ENCODE measurements around the gene TPR. TPM values are rescaled to one million over a fixed set of nuclear protein-coding genes. Genes with fewer than 3 reads are reported as not detected.
A peak's percentile ranks its signal among the peaks of the same experiment; 100 is the strongest.

The TPR gene
- total RNA-seq, 2 donors from 2014 or later = 44.6 to 54.3 TPM

DNA sequence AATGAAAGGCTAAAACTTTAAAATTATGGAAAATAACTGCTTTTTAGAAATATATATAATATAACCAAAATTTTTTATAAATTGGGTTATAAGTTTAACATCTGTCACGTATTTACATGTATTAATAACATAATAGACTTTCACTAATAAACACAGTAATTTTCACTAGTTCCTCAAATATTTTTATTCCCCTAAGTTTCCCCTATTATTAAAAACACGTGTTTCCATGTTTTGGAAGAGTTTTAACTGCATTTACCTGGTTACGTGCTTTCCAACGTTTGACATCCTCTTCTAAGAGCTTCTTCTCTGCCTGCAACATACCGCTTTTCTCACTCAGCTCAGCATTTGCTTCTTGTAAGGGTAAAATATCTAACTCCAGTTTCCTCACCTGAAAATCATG is 34.3 kb downstream of the TPR start:
- DNase-seq (no peak), ATAC-seq (no peak)
- intact Hi-C loops (cut with DNase I) = no loop called here

DNA sequence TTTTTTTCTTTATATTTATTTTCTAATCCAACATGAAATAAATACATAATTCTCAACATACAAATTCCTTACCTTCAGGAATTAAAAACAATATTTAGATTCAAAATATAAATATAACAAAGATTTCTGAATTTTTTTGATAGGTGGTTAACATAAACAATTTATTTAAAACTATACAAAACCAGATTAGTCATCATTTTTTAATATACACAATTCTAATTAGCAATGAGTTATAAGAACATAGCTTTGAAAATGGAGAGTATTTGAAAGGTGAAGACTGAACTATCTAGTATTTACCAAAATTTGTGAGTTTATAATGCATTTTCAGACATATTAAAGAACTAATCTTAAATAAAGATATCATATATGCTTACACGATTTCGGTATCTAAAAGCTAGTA is 37.5 kb downstream of the TPR start:
- DNase-seq (no peak), ATAC-seq (no peak)
- intact Hi-C loops (cut with DNase I) = no loop called here

DNA sequence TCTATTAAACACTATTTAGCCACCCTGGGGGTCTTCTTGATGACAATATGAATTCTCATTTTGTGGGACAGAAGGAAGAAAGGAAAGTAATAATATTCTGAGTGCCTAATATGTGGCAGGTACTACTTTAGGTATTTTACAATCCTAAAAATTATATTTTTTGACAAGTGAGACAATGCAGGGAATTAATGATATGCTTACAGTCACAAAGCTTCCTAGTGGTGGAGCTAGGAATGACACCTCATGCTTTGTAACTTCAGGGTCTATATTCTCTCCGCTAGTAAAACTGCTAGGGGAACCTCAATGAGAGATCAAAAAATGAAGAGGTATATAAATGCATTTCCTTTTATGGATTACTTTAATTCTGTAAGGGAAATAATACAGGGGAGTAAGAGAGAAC is 44.3 kb downstream of the TPR start:
- DNase-seq (no peak), ATAC-seq (no peak)
- intact Hi-C loops (cut with DNase I) = no loop called here

DNA sequence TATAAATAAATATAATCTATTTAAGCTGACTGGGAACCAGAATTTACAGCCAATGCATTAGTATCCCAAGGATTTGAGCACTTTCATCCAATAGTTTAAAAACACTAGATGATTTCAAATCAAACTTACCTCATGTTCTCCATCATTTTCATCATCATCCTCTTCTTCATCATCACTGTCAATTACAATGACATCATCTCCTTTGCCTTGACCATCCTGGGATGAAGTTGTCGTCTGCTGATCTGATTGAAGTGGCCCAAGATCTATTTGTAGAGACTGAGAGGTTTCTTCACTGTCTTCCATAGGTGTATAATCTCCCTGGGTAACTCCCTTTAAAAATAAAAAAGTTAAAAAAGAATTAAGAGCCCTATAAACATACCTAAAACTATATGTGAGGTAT is 47.7 kb downstream of the TPR start:
- intact Hi-C loops (cut with DNase I) = no loop called here
- ATAC-seq (no peak), DNase-seq (no peak)

DNA sequence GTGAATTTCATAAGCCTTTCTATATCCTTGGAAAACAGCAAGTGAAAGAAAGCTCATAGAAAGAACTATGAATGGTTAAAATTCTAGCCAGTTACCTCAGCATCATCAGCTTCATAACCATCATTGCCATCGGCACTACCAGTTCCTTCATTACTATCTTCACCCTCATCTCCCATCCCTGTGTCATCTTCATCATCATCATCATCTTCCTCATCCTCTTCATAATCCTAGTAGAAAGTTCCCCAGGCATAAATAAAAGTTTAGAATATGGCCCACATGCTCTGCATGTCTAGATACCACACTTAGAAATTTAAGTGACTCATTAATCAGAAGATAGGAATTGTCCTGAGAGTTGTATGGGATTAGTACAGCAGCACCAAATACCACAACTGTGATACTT is 49.0 kb downstream of the TPR start:
- intact Hi-C loops (cut with DNase I) = no loop called here
- no peak for DNase-seq

DNA sequence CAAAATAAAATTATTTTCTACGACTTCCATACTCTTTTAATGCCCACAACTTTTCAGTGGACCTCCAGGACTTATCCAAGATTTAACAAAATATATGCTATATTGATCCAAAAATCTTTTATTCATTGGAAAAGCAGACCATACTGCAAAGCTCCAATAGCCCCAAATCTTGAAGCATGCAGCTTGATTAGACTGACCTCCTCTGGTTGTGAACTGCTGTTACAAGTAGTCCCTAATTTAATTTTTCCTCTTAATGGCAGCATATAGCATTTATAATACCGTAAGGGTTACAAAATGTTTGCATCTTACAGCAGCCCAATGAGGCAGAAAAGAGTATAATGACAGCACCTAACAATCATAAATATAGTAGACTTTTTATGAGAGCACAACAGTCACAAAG is 49.8 kb downstream of the TPR start:
- DNase-seq = no peak
- intact Hi-C loops (cut with DNase I) = no loop called here
- ATAC-seq = no peak

More for the DNA sequence above, 49.0 kb downstream of the TPR start:
- no peak for ATAC-seq

DNA sequence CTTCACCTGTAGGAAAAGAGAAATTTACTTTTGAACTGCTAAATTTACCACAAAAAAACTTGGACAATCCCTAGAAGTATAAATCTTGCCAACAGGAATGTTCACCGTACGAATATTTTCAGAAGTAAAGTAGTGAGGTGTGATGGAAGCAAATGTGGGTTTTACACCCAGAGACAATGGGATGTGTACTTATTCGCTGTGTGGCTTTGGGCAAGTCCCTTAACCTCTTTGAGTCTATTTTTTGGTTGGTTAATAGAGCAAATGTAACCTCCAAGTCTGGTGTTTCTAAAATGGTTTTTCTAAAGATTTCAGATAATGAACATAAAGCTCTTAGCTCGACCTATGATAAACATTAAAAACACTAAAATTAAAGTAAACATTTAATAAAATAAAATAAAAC is 51.2 kb downstream of the TPR start:
- DNase-seq = no peak
- ATAC-seq = no peak
- intact Hi-C loops (cut with DNase I) = loop anchor here in 1 of 2 donors (5.0 kb wide), 1 partner anchor 38 kb away; no protein-coding TSS in a partner anchor

DNA sequence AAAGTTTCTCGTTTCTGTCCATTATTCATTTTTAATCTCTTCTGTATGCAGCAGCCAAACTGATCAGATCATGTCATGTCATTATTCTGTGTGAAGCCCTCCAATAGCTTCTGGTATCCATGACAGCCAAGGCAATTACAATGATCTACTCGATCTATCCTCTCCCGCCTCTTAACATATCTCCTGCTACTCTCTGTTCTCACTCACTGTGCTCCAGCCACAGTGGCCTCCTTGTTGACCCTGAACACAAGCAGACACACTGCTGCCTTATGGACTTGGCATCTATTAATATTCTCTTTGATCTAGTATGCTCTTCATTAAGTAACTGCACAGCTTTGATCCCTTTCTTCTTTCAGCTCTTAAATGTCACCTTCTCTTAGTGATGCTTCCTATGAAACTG is 59.5 kb downstream of the TPR start:
- intact Hi-C loops (cut with DNase I) = no loop called here
- peak; percentile 44 to 55 for ATAC-seq

DNA sequence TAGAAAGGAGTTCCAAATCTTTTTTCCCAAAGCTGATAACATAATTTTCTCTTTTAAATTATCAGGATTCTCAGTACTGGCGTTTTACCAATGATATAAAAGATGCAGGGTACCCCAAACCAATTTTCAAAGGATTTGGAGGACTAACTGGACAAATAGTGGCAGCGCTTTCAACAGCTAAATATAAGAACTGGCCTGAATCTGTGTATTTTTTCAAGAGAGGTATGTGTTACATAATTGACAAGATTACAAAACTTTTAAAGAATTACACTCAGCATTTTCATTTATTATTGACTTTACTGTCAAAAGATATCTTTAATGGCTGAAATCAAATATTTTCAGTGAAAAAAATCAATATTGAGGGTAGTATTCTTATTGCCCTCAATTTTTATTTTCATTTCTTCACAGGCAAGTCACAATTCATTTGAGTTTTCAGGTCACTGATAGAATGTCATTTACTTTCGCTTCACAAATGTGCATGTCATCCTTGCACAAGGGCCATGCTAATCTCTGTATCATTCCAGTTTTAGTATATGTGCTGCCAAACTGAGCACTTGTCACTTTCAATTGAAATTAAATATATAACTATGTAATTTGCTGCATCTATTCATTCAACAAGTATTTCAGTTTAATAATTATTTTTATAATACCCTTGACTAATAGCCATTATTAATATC is 63.5 kb downstream of the TPR start:
- ATAC-seq (no peak), DNase-seq (no peak)
- intact Hi-C loops (cut with DNase I) = no loop called here

More for the DNA sequence above, 59.5 kb downstream of the TPR start:
- DNase-seq = no peak

DNA sequence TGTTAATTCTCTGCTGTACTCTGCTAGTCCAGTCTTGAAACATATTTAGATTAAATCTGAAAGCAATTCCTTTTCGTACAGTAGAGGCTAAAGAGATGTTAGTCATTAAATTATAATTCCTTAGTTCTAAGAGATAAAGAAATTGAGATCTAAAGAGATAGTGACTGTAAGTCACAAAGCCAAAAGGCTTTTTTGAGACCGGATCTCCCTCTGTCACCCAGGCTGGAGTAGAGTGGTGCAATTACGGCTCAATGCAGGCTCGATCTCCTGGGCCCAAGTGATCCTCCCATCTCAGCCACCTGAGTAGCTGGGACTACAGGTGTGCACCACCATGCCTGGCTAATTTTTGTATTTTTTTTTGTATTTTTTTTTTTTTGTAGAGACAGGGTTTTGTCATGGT is 64.7 kb downstream of the TPR start:
- ATAC-seq (no peak), DNase-seq (no peak)
- intact Hi-C loops (cut with DNase I) = no loop called here

DNA sequence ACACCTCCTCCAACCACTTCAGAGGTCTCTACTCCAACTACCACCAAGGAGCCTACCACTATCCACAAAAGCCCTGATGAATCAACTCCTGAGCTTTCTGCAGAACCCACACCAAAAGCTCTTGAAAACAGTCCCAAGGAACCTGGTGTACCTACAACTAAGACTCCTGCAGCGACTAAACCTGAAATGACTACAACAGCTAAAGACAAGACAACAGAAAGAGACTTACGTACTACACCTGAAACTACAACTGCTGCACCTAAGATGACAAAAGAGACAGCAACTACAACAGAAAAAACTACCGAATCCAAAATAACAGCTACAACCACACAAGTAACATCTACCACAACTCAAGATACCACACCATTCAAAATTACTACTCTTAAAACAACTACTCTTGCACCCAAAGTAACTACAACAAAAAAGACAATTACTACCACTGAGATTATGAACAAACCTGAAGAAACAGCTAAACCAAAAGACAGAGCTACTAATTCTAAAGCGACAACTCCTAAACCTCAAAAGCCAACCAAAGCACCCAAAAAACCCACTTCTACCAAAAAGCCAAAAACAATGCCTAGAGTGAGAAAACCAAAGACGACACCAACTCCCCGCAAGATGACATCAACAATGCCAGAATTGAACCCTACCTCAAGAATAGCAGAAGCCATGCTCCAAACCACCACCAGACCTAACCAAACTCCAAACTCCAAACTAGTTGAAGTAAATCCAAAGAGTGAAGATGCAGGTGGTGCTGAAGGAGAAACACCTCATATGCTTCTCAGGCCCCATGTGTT is 66.6 kb downstream of the TPR start:
- no peak for ATAC-seq
- no peak for DNase-seq
- intact Hi-C loops (cut with DNase I) = no loop called here

DNA sequence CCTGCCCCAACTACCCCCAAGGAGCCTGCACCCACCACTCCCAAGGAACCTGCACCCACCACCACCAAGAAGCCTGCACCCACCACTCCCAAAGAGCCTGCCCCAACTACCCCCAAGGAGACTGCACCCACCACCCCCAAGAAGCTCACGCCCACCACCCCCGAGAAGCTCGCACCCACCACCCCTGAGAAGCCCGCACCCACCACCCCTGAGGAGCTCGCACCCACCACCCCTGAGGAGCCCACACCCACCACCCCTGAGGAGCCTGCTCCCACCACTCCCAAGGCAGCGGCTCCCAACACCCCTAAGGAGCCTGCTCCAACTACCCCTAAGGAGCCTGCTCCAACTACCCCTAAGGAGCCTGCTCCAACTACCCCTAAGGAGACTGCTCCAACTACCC is 67.6 kb downstream of the TPR start:
- no peak for DNase-seq

DNA sequence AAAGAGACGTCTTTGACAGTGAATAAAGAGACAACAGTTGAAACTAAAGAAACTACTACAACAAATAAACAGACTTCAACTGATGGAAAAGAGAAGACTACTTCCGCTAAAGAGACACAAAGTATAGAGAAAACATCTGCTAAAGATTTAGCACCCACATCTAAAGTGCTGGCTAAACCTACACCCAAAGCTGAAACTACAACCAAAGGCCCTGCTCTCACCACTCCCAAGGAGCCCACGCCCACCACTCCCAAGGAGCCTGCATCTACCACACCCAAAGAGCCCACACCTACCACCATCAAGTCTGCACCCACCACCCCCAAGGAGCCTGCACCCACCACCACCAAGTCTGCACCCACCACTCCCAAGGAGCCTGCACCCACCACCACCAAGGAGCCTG is 68.5 kb downstream of the TPR start:
- peak in 1 of 2 donors; percentile 22 for ATAC-seq
- DNase-seq = no peak
- intact Hi-C loops (cut with DNase I) = no loop called here

More for the DNA sequence above, 67.6 kb downstream of the TPR start:
- intact Hi-C loops (cut with DNase I) = no loop called here
- ATAC-seq = peak in 1 of 2 donors; percentile 13

DNA sequence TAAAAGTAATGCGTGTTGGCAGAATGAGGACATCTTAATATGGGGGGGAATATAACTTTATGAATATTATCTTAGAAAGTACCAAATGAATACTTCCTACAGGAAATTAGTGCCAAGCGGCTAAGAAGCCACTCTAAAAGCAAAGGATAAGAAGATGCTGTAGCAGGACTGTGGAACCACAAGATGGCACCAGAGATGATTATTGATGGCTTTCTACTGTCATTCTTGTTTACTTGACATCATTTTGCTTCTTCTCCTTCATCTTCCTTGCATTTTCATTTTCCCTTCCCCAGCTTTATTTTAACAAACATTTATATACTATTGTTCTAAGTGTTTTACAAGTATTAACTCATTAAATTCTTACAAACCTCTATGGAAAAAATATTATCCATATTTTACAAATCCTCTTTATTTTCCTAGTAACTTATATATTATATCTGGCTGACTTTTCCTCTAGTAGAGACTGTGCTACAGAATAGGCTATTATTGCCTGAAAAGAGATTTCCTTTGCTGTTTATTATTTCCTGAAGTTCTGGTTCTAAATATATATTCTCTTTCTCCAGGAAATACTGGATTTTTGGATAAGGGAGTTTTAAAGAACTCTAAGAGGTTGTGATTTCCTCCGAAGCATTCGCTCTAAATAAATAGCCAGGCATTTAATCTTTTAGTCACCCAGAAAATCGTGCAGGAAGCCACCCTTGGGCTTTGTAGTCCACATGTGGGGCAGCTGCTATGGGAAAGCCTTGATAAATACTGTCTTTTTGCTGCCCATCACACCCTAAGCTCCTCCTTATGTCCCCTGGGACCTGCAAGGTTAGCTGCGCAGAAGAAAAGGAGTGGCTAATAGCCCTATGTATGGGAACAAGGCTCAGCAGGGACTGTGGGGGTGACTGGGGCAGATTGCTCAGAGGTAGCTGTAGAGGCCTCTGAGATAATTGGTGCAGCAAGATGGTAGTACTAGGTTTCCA is 69.8 kb downstream of the TPR start:
- DNase-seq (no peak), ATAC-seq (peak in 1 of 2 donors; percentile 13)
- intact Hi-C loops (cut with DNase I) = no loop called here

DNA sequence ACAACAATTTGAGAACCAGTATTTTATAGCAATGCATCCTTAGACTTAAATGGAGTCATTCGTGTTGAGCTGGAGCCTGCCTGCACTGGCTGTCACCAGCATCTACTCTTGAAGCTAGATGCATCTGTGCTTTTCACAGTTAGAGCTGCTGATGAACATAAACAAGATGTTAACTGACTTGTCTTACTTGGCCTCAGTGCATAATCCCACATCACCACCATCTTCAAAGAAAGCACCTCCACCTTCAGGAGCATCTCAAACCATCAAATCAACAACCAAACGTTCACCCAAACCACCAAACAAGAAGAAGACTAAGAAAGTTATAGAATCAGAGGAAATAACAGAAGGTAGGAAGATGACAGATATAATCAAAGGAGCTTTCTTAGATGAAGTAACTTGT is 71.1 kb downstream of the TPR start:
- DNase-seq (no peak), ATAC-seq (no peak)
- intact Hi-C loops (cut with DNase I) = no loop called here

DNA sequence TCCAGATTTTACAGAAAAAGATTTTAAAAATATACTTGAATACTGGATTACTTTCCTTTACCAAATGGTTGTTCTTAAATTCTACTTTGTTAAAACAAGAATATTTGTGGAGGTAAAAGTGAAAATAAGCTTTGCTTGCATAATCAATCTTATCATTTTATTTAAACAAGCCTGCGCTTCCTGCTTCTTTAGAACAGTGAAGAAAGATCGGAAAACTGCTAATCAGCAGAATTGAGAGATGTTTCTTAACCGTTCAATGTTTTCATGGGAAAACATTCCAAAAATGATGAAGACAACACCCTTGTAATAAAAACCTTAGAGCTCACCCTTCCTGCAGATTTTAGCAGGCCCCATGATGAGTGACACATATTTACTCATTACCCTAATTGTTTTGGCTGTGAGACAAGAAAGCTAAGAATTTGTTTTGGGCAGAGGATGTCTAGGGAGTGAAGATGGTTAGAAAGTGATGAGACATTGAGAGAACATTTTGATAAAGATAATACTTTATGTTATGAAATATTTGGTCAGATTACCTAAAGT is 72.6 kb downstream of the TPR start:
- ATAC-seq (peak in 1 of 2 donors; percentile 66), DNase-seq (no peak)
- intact Hi-C loops (cut with DNase I) = no loop called here

DNA sequence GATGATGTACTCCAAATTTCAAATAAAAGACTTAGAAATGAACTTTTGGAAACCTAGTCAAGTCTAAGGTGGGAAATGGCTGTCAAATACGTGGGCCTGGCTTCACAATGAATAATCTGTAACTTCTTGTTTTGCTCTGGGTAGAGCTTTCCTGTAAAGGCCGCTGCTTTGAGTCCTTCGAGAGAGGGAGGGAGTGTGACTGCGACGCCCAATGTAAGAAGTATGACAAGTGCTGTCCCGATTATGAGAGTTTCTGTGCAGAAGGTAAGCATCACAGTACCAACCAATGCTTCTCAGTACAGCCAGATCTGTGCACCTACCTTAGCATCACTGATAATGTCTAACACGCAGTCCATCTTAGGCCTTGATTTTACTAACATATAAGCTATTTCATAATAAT is 73.6 kb downstream of the TPR start:
- intact Hi-C loops (cut with DNase I) = no loop called here
- DNase-seq = no peak
- ATAC-seq = no peak

DNA sequence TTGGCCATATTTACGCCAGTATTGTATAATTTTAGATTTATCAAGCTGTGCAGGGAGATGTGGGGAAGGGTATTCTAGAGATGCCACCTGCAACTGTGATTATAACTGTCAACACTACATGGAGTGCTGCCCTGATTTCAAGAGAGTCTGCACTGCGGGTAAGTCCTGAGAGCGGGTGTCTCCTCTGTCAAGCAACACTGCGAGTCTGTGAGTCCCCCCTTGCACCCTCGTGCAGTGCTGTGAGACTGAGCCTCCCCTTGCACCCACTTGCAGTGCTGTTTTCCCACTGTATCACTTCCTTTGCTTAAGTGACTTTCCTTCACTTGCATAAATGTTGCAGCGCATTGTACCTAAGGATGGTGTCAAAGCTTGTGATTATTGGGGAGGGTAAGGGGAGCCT is 75.0 kb downstream of the TPR start:
- intact Hi-C loops (cut with DNase I) = no loop called here
- no peak for DNase-seq
- peak in 1 of 2 donors; percentile 14 for ATAC-seq

DNA sequence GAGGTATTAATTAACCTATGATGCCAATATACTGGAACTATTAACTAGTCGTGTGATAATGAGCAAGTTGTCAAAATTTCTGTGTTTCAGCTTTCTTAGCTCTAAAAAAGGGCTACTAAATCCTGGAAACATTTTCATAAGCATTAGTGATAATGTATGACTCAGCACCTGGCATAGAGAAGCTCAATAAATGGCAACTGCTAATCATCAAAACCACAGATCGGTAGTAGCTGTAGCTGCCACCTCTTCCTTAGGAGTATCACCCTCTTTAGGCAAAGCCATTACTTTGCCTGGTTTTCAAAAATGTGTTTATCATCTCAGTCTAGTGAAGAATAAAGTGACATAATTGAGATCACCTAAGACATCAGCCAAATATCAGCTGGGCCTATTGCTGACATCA is 75.5 kb downstream of the TPR start:
- intact Hi-C loops (cut with DNase I) = no loop called here
- no peak for DNase-seq

More for the DNA sequence above, 75.5 kb downstream of the TPR start:
- no peak for ATAC-seq

Data from left cardiac atrium (tissue), 4 donors.